NOMO-1 treated with DMSO at 0.1 percent for 48 hours (cell line): ENCODE results near the gene SEC61A2.

Source experiments
- DNase-seq: peaks from one replicate; lab custom pipeline; 2025; ENCODE audit not compliant: unreplicated experiment; lab: John Stamatoyannopoulos, UW

The SEC61A2 gene

DNA sequence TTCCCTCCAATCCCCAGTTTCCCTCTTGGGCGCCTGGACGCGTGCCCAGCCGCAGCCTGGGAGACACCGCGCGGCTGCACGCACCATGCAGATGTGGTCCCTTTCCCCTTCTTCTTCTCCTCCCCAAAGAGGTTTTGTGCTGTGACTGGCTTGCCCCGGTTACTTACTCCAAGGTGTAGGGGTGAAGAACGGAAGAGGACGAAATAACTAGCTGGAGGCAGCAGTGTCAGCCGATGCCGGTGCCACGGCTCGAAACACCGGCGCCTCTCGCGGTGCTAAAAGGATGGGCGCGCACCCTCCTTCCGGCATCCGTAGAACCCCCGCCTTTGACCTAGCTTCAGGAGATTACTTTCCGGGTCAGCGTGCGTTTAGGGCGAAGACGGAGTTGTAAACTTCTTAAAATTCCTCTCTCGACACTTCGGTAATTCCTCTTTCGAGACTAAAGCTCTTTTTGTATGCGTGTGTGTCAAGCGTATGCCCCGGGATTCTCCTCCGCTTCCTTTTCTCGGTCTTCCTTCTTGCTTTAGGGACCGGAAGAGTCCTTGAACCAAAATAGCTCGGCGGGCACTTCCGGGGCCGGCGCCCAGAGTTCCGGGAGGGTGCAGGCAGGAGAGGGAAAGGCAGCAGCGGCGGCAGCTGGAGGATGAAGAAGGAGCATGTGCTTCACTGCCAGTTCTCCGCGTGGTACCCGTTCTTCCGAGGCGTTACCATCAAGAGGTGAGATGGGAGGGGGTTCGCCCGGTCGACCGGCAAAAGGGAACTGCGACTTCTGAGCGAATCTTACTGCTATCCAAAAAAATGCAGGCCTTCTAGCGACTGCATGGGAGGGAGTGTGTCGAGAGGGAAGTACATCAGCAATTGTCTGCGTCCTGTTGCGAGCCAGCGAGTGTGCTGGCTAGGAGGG, 66.4 kb downstream of the SEC61A2 start, which contains the start of the genes CDC123 and NUDT5:
TSS of gene CDC123 (plus strand) at position 586 of the 904 bp plus-strand sequence. CDS start at position 644, 58 bp downstream.
TSS of gene NUDT5 (minus strand) at position 289 of the 904 bp plus-strand sequence. CDS start 9,600 bp downstream, outside the sequence.
- DNase-seq: peak; percentile 94

- no peak for DNase-seq
Observed at GRCh38 chr10:12196531-12197211, 67.2 kb downstream of the SEC61A2 start.

DNA sequence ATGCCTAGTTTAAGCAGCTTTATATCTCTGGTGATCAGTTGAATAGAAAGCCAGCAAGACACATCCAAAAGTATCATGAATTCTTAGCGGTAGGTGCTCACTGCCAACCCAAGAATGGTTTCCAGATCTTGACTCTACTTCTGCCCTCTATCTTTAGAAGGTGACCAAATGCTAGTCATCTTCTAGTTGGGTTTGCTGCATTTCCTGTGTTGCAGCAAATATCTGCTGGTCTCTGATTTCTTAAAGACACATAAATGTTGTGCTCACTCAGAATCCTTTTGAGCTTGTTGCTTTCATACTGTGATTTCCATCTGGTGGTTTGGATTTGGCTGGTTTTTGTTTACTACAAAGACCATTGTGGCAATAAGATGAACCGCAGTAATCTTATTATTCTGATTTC, 68.7 kb downstream of the SEC61A2 start:
- DNase-seq: peak; percentile 35

DNA sequence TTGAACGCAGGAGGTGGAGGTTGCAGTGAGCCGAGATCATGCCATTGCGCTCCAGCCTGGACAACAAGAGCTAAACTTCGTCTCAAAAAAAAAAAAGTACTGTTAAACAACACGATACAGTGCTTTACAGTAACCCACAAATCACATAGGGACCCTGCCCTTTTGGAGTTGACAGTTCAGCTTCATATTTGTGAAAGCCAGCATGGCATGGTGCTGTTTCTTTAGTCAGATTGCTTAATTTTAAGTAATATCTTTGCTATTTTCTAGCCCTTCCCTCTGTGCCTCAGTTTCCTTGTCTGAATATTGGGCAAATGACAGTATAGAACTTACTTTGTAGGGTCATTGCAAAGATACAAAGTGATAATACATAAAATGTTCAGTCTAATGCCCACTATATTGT, 71.4 kb downstream of the SEC61A2 start:
- no peak for DNase-seq

GRCh38 chr10:12201543-12201942, 72.1 kb downstream of the SEC61A2 start:
- DNase-seq: no peak

GRCh38 chr10:12202226-12202625, 72.7 kb downstream of the SEC61A2 start:
- DNase-seq: no peak

- no peak for DNase-seq
Observed at GRCh38 chr10:12205082-12205481, 75.6 kb downstream of the SEC61A2 start.

- no peak for DNase-seq
Observed at GRCh38 chr10:12207114-12207513, 77.6 kb downstream of the SEC61A2 start.

DNA sequence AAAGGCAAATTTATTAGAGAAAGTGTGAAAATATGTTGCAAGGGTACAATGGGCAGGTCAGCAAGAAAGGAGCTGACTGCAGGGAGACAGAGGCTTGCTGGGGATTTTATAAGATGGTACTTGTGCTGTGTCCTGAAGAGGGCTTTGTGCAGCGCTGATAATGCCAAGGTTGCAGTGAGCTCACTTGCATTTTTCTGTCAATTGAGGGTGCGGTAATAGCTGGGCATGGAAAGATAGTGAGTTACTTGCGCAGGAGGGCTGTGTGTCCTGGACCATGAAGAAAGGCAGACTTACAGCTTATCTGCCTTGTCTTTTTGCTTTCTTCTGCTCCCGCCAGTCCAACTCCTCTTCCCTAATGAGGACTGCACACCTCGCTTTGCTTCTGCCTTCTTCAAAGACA, 79.0 kb downstream of the SEC61A2 start:
- no peak for DNase-seq

GRCh38 chr10:12212454-12212853, 83.0 kb downstream of the SEC61A2 start:
- DNase-seq: no peak

GRCh38 chr10:12213621-12214020, 84.1 kb downstream of the SEC61A2 start:
- DNase-seq: no peak

- DNase-seq: no peak
Observed at GRCh38 chr10:12214093-12214492, 84.6 kb downstream of the SEC61A2 start.

DNA sequence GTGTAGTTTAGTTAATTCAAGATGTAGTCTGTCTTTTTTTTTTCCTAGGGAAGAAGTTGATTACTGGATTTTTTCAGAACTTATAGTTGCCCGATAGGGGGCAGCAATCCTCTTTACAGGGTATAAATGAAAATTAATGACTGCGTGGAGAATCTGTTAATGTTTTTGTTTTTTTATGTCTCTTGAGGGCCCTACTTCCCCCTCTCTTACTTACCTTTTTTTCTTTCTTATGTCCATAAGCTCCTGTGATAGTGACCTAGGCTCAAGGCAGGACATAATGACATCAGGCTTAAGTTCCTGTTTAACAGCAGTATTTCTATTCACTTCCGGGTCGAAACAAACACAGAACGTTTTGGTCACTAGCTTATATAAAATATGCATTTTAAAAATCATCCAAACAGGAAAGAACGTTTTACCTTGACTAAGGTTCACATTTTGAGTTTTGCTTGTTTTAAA, 85.3 kb downstream of the SEC61A2 start:
- DNase-seq: peak; percentile 38
